ENCODE results near the gene PP2D1. TPM values are rescaled to one million over a fixed set of nuclear protein-coding genes. Genes with fewer than 3 reads are reported as not detected.
"Not testable (repeated sequence)": the region's sequence is repeated elsewhere in the genome, so short reads cannot be mapped to it uniquely, and the experiment has no call there.

Gene PP2D1
- total RNA-seq, 1 donor from 2014 or later: not detected

- no peak for DNase-seq (ENCODE audit: low read depth)
- no peak for TF ChIP-seq CTCF (IDR thresholded peaks at IDR 0.05; ENCODE audit: insufficient read depth, low read length, poor library complexity, severe bottlenecking)
- H3K27me3 ChIP-seq (ENCODE audit: control insufficient read depth, insufficient read depth, low read length): no peaks in the 10 kb centered on the region
- no peaks in the 10 kb centered on the region for H3K36me3 ChIP-seq (ENCODE audit: control insufficient read depth, insufficient read depth, low read length)
- no peak overlapping the region for H3K4me3 ChIP-seq (ENCODE audit: low read depth, low read length)
Observed at GRCh38 chr3:20047976-20048883, 36.2 kb upstream of the PP2D1 start.

- no peak overlapping the region for H3K4me3 ChIP-seq (ENCODE audit: low read depth, low read length)
- no peaks in the 10 kb centered on the region for H3K27me3 ChIP-seq (ENCODE audit: control insufficient read depth, insufficient read depth, low read length)
- TF ChIP-seq CTCF (IDR thresholded peaks at IDR 0.05; ENCODE audit: insufficient read depth, low read length, poor library complexity, severe bottlenecking): no peak
- H3K36me3 ChIP-seq (ENCODE audit: control insufficient read depth, insufficient read depth, low read length): no peaks in the 10 kb centered on the region
- no peak for DNase-seq (ENCODE audit: low read depth)
Observed at GRCh38 chr3:20047341-20047779, 35.3 kb upstream of the PP2D1 start.

GRCh38 chr3:20046556-20046955, 34.5 kb upstream of the PP2D1 start:
- Histone ChIP-seq H3K4me3 (ENCODE audit: low read depth, low read length) (no peak overlapping the region), H3K27me3 (ENCODE audit: control insufficient read depth, insufficient read depth, low read length) (no peaks in the 10 kb centered on the region), H3K36me3 (ENCODE audit: control insufficient read depth, insufficient read depth, low read length) (no peaks in the 10 kb centered on the region)
- no peak for TF ChIP-seq CTCF (IDR thresholded peaks at IDR 0.05; ENCODE audit: insufficient read depth, low read length, poor library complexity, severe bottlenecking)
- DNase-seq (ENCODE audit: low read depth): no peak

- not testable (repeated sequence) for H3K27me3 ChIP-seq (ENCODE audit: control insufficient read depth, insufficient read depth, low read length); H3K4me3 ChIP-seq (ENCODE audit: low read depth, low read length); H3K36me3 ChIP-seq (ENCODE audit: control insufficient read depth, insufficient read depth, low read length); DNase-seq (ENCODE audit: low read depth)
Observed at GRCh38 chr3:20045141-20045540, 33.1 kb upstream of the PP2D1 start.

- H3K27me3 ChIP-seq (ENCODE audit: control insufficient read depth, insufficient read depth, low read length): no peaks in the 10 kb centered on the region
- no peak for DNase-seq (ENCODE audit: low read depth)
- no peak overlapping the region for H3K4me3 ChIP-seq (ENCODE audit: low read depth, low read length)
- no peaks in the 10 kb centered on the region for H3K36me3 ChIP-seq (ENCODE audit: control insufficient read depth, insufficient read depth, low read length)
- TF ChIP-seq CTCF (IDR thresholded peaks at IDR 0.05; ENCODE audit: insufficient read depth, low read length, poor library complexity, severe bottlenecking): no peak
Observed at GRCh38 chr3:20043825-20044224, 31.8 kb upstream of the PP2D1 start.

GRCh38 chr3:20043396-20043795, 31.3 kb upstream of the PP2D1 start:
- DNase-seq (ENCODE audit: low read depth): no peak

More at GRCh38 chr3:20043396-20043795, 31.3 kb upstream of the PP2D1 start:
- Histone ChIP-seq H3K36me3 (ENCODE audit: control insufficient read depth, insufficient read depth, low read length) (no peaks in the 10 kb centered on the region), H3K4me3 (ENCODE audit: low read depth, low read length) (no peak overlapping the region), H3K27me3 (ENCODE audit: control insufficient read depth, insufficient read depth, low read length) (no peaks in the 10 kb centered on the region)
- TF ChIP-seq CTCF (IDR thresholded peaks at IDR 0.05; ENCODE audit: insufficient read depth, low read length, poor library complexity, severe bottlenecking): no peak
